ENCODE data around the gene FAM234A.
"Not testable (repeated sequence)": the region's sequence is repeated elsewhere in the genome, so short reads cannot be mapped to it uniquely, and the experiment has no call there.

FAM234A gene

DNA sequence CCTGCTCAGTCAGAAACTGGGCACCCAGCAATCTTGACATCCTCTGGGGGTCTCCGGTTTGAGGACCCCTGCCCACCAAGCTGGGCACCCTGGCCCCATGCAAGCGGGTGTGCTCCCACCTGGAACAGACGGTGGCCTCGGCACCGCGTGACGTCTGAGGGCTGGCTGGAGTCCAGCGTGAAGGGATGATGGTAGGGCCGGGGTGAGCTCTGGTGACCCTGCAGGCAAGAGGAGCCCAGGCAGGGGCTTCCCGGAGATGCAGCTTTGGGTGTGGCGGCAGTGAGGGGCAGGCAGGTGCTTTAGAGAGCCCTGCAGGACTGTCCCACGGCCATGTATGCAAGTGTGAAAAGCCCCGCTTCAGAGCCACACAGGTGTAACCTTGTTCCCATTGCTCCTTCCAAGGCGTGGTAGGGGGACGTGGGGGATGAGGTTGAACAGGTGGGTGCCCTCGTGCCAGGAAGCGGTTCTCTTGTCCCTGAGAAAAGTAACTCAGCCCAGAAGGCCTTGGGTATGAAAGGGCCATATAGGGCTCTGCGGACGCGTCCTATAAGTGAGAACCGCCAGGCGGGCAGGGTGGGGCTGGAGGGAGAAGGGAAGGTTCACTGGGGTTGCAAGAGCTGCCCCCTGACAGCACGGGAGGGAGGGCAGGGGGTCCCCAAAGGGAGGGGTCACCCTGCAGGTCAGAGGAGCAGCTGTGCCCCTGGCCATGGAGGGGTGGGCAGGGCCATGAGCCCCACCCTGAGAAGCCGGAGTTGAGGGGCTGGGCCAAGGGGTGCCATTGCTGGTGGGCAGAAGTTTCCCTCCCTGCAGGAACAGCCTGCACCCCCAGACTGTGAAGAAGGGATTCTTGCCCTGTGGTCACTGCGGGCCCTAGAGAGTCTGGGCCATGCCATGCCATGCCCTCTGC, 31.9 kb downstream of the FAM234A start:
- no peak for DNase-seq

DNA sequence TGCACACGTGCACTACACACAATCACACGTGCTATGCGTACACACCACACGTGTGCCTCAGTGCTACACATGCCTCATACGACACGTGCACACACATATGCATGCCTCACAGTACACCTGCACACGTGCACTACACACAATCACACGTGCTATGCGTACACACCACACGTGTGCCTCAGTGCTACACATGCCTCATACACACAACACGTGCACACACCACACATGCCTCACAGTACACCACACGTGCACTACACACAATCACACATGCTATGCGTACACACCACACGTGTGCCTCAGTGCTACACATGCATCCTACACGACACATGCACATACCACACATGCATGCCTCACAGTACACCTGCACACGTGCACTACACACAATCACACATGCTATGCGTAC, 32.9 kb downstream of the FAM234A start:
- not testable (repeated sequence) for DNase-seq

DNA sequence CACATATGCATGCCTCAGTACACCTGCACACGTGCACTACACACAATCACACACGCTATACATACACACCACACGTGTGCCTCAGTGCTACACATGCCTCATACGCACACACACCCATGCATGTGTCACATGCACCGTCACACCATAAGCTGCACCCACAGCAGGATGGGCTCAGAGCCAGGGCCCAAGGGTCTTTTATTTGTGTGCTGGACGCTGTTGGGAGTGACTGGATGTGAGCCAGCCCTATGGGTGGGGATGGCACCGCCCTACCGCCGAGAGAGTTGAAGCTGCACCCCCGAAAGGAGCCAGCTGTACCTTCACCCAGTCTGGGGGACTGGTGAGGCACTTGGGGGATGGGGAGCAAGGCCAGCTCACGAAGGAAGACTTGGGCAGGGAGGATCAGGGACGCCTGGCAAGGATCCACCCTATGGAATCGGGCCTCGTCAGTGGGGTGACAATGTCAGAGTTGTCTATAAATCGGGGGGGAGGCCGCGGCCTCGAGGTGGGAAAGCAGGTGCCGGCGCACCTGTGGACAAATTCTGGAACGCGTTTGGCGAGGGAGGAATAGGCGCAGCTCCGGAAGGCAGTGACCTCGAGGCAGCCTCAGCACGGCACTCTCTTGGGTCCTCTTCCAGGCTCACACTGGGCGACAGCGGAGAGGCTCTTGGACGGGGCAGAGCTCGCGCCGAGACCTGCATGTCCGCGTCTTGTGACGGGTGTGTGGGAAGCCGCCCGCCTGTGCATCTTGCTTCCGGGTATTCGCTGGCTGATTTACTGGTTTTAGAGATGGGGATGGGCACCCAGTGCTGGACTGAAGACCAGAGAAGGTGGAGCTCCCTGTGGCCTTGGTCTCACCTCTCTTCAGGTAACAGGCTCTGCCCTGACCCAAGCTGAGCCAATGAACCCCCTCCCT, 33.8 kb downstream of the FAM234A start:
- DNase-seq: no peak

GRCh38 chr16:269061-269796, 34.6 kb downstream of the FAM234A start:
- no peak for DNase-seq

DNA sequence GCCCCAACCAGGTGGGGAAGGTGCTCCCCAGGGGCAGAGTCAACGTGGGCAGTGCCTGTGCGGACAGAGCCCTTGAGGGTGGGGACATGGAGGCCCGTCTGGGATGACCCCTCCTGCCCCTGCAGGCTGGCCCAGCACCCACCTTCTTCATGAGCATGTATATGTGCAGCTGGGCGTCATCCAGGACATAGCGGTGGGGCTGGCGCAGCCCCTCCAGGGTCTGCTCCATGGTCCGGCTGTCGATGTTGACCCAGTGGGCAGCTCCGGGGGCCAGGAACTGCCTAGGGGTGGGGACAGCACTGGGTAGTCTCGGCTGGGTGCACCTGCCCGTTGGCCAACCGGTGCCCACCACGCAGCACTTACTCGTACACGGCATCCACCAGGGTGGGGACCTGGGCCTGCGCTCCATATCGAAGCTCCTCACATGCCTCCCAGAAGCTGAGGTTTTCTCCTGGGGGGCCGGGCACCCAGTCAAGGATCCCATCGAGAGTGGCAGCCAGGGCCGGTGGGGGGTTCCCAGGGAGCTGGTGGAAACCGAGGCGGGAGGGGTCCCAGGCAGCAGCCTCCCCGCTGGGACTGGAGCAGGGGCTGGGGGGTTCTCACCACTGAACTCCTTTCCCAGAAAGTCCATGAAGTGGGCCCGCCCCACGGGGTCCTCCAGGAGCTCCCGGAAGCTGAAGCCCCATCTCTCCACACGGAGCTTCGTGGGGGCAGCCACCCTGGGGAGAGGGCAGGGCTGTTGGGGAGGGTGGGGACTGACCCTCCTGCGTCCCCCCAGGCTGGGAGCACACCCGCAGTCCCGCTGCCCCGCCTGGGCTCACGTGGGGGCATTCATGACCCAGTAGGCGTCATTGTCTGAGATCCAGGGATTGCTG, 36.0 kb downstream of the FAM234A start:
- DNase-seq: no peak

DNA sequence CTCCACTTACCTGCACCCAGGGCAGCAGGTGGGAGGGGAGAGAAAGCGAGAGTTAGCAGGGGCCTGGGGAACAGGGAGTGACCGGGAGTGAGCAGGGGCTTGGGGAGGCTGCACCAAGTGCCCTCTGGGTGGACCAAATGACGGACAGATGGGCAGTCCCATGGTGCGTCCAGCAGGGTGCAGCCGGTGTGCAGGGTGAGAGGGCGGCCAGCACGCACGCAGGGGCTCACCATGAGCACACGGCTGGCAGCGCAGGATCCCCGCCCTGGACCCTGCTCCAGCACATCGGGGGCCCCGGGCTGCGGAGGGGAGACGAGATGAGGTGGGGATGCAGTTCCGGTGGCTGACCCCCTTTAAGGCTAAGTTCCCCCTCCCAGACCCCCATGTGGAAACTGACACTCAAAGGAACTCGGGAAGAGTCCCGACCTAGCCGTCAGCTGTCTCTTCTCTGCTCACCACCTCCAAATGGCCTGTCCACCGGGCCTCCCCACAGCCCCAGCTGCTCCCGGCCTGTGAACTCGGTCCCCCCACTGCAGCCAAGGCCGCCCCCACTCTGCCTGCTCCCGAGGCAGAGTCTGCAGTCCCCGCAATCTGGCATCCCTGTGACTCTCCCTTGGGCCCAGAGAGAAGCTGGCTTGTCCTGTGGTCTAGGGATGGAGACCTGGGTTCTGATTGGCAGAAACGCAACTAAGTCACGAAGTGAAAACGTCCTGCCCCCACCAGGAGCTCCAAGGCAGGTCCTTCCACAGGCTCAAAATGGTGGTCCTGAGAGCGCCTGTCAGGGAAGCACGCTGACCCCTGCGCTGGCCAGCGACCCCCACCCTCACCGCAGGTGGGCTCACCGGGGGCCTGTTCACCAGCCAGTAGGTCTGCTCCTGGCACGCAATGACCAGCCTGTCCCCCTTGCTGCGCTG, 38.3 kb downstream of the FAM234A start:
- no peak for DNase-seq

GRCh38 chr16:273547-274421, 39.2 kb downstream of the FAM234A start:
- DNase-seq: no peak

- peak; percentile 37 for DNase-seq
These were observed 40.5 kb downstream of the FAM234A start for GRCh38 chr16:275041-275641.

DNA sequence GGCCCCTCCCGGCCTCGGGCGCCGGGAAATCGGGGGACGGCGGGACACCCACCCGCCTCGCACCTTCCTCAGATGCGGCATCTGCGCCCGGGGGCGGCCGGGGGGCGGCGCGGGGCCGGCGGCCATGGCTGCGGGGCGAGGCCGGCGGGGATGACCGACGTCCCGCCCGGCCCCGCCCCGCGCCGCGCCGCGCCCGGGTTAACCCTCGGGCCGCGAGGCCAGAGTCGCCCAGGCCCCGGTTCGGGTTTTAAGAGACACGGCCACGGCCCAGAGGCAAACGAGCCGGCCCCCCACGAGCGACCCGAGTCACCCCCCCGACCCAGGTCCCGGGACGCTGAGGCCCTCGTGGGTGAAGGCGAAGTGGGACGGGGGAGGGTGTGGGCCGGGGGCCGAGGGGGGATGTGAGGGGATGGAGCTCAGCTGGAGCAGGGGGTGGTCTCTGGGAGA, 41.2 kb downstream of the FAM234A start, which contains the start of gene RGS11:
RGS11 (minus strand) TSS at position 159 of the 447 bp plus-strand sequence; CDS start at position 126, 33 bp downstream.
- no peak for DNase-seq

DNA sequence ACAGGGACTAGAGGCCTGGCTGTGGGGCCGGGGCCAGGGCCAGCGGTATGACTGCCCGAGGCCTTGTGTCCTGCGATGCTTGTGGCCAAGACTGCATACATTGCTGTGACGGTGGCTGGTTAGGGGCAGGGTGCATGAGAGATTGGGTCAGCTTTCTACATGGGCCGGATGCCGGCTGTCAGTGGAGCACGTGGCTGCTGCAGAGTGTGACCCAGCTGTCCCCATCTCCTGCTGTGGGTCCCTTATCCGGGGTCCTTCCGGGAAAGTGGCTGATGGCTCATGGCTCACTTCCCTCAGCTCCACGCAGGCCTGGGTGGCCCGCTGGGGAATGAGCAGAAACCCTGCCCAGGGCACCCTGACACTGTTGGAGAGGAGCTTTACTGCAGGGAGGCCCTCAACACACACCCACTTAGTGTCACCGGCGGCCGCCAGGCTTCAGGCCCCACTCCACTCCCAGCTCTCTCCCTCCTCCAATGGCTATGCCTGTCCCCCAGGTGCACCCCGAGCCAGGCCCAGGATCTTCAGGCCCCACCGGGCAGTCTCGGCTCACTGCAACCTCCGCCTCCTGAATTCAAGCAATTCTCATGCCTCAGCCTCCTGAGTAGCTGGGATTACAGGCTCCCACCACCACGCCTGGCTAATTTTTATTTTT, 41.9 kb downstream of the FAM234A start:
- DNase-seq: no peak

GRCh38 chr16:278863-279366, 44.3 kb downstream of the FAM234A start:
- DNase-seq: peak; percentile 36

DNA sequence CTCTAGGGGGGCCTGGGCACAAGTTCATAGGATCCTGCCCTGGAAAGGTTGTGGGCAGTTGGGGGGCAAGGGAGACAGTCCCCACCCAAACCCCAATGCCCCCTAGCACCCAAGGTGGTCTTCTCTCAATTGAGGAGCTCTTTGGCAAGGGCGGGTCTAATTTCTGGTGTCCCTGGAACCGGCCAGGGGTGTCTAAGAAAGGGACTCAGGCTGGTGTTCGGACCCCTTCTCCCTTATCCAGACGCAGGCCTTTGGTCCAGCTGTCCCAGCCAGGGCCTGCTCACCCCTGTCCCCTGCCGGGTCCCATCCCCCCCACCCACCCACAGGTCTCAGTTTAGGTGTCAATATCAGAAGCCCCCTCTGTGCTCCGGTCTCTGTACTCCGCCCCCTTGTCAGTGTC, 44.9 kb downstream of the FAM234A start:
- DNase-seq: no peak

DNA sequence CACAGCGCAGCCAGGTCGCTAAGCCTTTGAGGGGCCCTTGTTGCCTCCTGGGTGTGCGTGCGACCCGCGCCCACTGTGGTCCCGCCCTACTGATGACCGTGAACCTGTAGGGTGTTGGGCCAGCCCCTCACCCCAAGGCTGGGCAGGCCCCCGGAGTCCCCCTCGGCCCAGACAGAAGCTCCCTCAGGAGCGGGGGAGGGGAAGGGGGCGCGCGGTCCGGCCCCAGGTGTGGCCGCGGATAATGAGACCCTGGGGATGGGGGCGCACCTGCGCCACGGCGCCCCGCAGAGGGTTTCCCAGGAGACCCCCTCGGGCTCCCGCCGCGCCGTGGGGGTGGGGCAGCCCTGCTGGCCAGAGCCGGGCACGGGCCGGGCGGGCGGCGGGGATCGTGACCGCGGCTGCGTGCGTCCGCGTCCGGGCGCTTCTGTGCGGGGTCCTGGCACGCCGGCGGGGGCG, 45.4 kb downstream of the FAM234A start:
- no peak for DNase-seq

DNA sequence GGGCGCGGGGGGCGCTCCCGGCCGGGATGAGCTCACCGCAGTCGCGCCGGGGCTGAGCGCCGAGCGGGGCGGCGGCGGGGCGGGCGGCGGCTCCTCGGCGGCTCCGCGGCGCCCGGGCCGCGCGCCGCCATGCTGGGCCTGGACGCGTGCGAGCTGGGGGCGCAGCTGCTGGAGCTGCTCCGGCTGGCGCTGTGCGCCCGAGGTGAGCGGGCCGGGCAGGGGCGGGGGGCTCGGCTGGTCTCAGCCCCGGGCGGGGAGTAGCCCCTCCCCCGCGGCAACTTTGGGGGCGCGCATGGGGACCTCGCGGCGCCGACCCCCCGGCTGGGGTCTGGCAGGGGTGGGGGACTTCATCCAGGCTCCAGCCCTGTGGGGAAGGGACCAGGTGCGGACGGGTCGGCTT, 45.9 kb downstream of the FAM234A start, which contains the start of gene ARHGDIG:
ARHGDIG (plus strand) TSS at position 40 of the 400 bp plus-strand sequence; CDS start at position 130, 90 bp downstream.
- peak; percentile 15 for DNase-seq

GRCh38 chr16:280991-281659, 46.5 kb downstream of the FAM234A start:
- DNase-seq: no peak

GRCh38 chr16:281660-282255, 47.1 kb downstream of the FAM234A start:
- DNase-seq: no peak

DNA sequence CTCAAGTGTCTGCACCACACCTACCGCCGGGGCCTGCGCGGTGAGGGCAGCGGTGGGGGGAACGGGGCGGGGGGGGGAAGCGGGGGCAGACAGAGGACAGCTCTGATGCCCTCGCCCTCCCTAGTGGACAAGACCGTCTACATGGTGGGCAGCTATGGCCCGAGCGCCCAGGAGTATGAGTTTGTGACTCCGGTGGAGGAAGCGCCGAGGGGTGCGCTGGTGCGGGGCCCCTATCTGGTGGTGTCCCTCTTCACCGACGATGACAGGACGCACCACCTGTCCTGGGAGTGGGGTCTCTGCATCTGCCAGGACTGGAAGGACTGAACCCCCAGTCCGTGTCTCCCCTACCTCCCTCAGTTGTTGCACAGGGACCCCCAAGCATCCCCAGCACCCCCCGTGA, 47.9 kb downstream of the FAM234A start:
- DNase-seq: no peak

All from NCI-H2171 (cell line).